ENCODE results near the gene FAM234A.

FAM234A gene

GRCh38 chr16:297832-298231 lies 63.2 kb downstream of the FAM234A start:
- no peak for TF ChIP-seq CTCF (IDR thresholded peaks at IDR 0.05; ENCODE audit: low read length, missing control alignments)
- H3K4me3 ChIP-seq (replicated peaks; ENCODE audit: low read depth, low read length): no peak overlapping the region
- DNase-seq (ENCODE audit: low read depth): no peak

- no peak for TF ChIP-seq CTCF (IDR thresholded peaks at IDR 0.05; ENCODE audit: low read length, missing control alignments)
- H3K4me3 ChIP-seq (replicated peaks; ENCODE audit: low read depth, low read length): no peak overlapping the region
- DNase-seq (ENCODE audit: low read depth): no peak
Observed at GRCh38 chr16:301235-301634, 66.6 kb downstream of the FAM234A start.

- no peak for TF ChIP-seq CTCF (IDR thresholded peaks at IDR 0.05; ENCODE audit: low read length, missing control alignments)
- no peak overlapping the region for H3K4me3 ChIP-seq (replicated peaks; ENCODE audit: low read depth, low read length)
- no peak for DNase-seq (ENCODE audit: low read depth)
Observed at GRCh38 chr16:301950-302349, 67.3 kb downstream of the FAM234A start.

GRCh38 chr16:303760-304505 lies 69.3 kb downstream of the FAM234A start:
- TF ChIP-seq CTCF (IDR thresholded peaks at IDR 0.05; ENCODE audit: low read length, missing control alignments): no peak
- H3K4me3 ChIP-seq (replicated peaks; ENCODE audit: low read depth, low read length): no peak overlapping the region
- peak; percentile 3 for DNase-seq (ENCODE audit: low read depth)

GRCh38 chr16:305916-306626 lies 71.5 kb downstream of the FAM234A start:
- no peak for TF ChIP-seq CTCF (IDR thresholded peaks at IDR 0.05; ENCODE audit: low read length, missing control alignments)
- no peak overlapping the region for H3K4me3 ChIP-seq (replicated peaks; ENCODE audit: low read depth, low read length)
- DNase-seq (ENCODE audit: low read depth): no peak

GRCh38 chr16:306911-307370 lies 72.3 kb downstream of the FAM234A start:
- no peak for DNase-seq (ENCODE audit: low read depth)
- H3K4me3 ChIP-seq (replicated peaks; ENCODE audit: low read depth, low read length): no peak overlapping the region
- no peak for TF ChIP-seq CTCF (IDR thresholded peaks at IDR 0.05; ENCODE audit: low read length, missing control alignments)

Data from fibroblast of pulmonary artery (primary cell).